ENCODE measurements around the gene CYP27B1.
A peak's percentile ranks its signal among the peaks of the same experiment; 100 is the strongest.

CYP27B1 gene

GRCh38 chr12:57765698-57766463, 997 bp downstream of the CYP27B1 start:
- DNase-seq (ENCODE audit: low spot score), result no peak

- DNase-seq (ENCODE audit: low spot score), result no peak
Observed at GRCh38 chr12:57765003-57765697, 1.7 kb downstream of the CYP27B1 start.

- no peak for DNase-seq (ENCODE audit: low spot score)
Observed at GRCh38 chr12:57764662-57765002, 2.2 kb downstream of the CYP27B1 start.

GRCh38 chr12:57763881-57764661, 2.8 kb downstream of the CYP27B1 start:
- no peak for DNase-seq (ENCODE audit: low spot score)

GRCh38 chr12:57762463-57762862, 4.4 kb downstream of the CYP27B1 start:
- DNase-seq (ENCODE audit: low spot score), result no peak

- DNase-seq (ENCODE audit: low spot score), result no peak
Observed at GRCh38 chr12:57761391-57761998, 5.4 kb downstream of the CYP27B1 start.

GRCh38 chr12:57760347-57760982, 6.4 kb downstream of the CYP27B1 start:
- no peak for DNase-seq (ENCODE audit: low spot score)

GRCh38 chr12:57759360-57759980, 7.4 kb downstream of the CYP27B1 start:
- DNase-seq (ENCODE audit: low spot score), result peak; percentile 68

- DNase-seq (ENCODE audit: low spot score), result no peak
Observed at GRCh38 chr12:57758552-57759359, 8.1 kb downstream of the CYP27B1 start.

- DNase-seq (ENCODE audit: low spot score), result no peak
Observed at GRCh38 chr12:57757771-57758170, 9.1 kb downstream of the CYP27B1 start.

- DNase-seq (ENCODE audit: low spot score), result peak; percentile 82
Observed at GRCh38 chr12:57756406-57757341, 10.2 kb downstream of the CYP27B1 start.

- peak; percentile 57 for DNase-seq (ENCODE audit: low spot score)
Observed at GRCh38 chr12:57755454-57756372, 11.2 kb downstream of the CYP27B1 start.

- no peak for DNase-seq (ENCODE audit: low spot score)
Observed at GRCh38 chr12:57755194-57755453, 11.8 kb downstream of the CYP27B1 start.

- DNase-seq (ENCODE audit: low spot score), result peak; percentile 88
Observed at GRCh38 chr12:57754411-57755193, 12.3 kb downstream of the CYP27B1 start, which contains the start of gene MARCHF9. MARCHF9 (plus strand) TSS chr12:57755103; CDS start chr12:57755529, 426 bp downstream.

GRCh38 chr12:57753756-57754337, 13.0 kb downstream of the CYP27B1 start:
- DNase-seq (ENCODE audit: low spot score), result no peak

GRCh38 chr12:57752668-57753000, 14.2 kb downstream of the CYP27B1 start:
- no peak for DNase-seq (ENCODE audit: low spot score)
